C4-2B (cell line): ENCODE data around the gene LIN7A.
A peak's percentile ranks its signal among the peaks of the same experiment; 100 is the strongest.

Source experiments
- H3K27ac ChIP-seq: fragments of 450-650 bp; 2 replicates; pipeline ENCODE4 v1.5.1; 2017
- CTCF ChIP-seq: fragments of 450-650 bp; conservative IDR thresholded peaks from 2 replicates; pipeline ENCODE4 v1.5.1; 2017; ENCODE audit warnings: mild to moderate bottlenecking
- ZFX ChIP-seq: fragments of 450-650 bp; IDR thresholded peaks from 2 replicates; pipeline ENCODE4 v1.6.1; 2017

Gene LIN7A

GRCh38 chr12:80937391-80938238, at the start of gene LIN7A:
Gene LIN7A (minus strand): TSS chr12:80937934. CDS start chr12:80937722, 212 bp downstream.
- peak within 1 kb of the TSS; percentile 98 for H3K27ac ChIP-seq
- no peak for TF ChIP-seq CTCF
- TF ChIP-seq ZFX, result no peak

- no peak overlapping the region for H3K27ac ChIP-seq
- TF ChIP-seq CTCF, result no peak
- no peak for TF ChIP-seq ZFX
These were observed 48.5 kb upstream of the LIN7A start for GRCh38 chr12:80986224-80986623.

- TF ChIP-seq CTCF (no peak), ZFX (no peak)
- no peak overlapping the region for H3K27ac ChIP-seq
These were observed 42.1 kb upstream of the LIN7A start for GRCh38 chr12:80979816-80980215.

GRCh38 chr12:80979251-80979650, 41.5 kb upstream of the LIN7A start:
- H3K27ac ChIP-seq, result no peak overlapping the region
- no peak for TF ChIP-seq ZFX

- no peak overlapping the region for H3K27ac ChIP-seq
- TF ChIP-seq ZFX, result no peak
- TF ChIP-seq CTCF, result no peak
These were observed 39.6 kb upstream of the LIN7A start for GRCh38 chr12:80977346-80977745.

GRCh38 chr12:80968326-80968725, 30.6 kb upstream of the LIN7A start:
- TF ChIP-seq ZFX (no peak), CTCF (no peak)
- H3K27ac ChIP-seq, result no peak overlapping the region

- no peak for TF ChIP-seq ZFX
- no peak overlapping the region for H3K27ac ChIP-seq
These were observed 29.8 kb upstream of the LIN7A start for GRCh38 chr12:80967565-80967964.

GRCh38 chr12:80966001-80966400, 28.3 kb upstream of the LIN7A start:
- TF ChIP-seq CTCF (no peak), ZFX (no peak)
- no peak overlapping the region for H3K27ac ChIP-seq
